Stomach (tissue), 9 donors: ENCODE data around the gene EXOC2. TPM values are rescaled to one million over a fixed set of nuclear protein-coding genes. Genes with fewer than 3 reads are reported as not detected.

Source experiments
- DNase-seq, 2 donors: peaks; one replicate each; pipeline versions ENCODE4 v3.0.0 to v3.0.0-alpha.2; 2013 to 2019
- H3K27ac ChIP-seq, 5 donors: fragments of 200-600 bp in 4 of 5; sonication (generic) in 4 of 5; one replicate each; pipeline ENCODE4 v1.5.1; 2013 to 2019; ENCODE audit warnings: mild to moderate bottlenecking in 1 of 5, moderate library complexity in 1 of 5
- H3K27me3 ChIP-seq, 3 donors: fragments of 200-600 bp; sonication (generic); one replicate each; pipeline ENCODE4 v1.5.1; 2017 to 2019; ENCODE audit warnings: mixed run types in 1 of 3
- H3K36me3 ChIP-seq, 4 donors: fragments of 200-600 bp; sonication (generic); 1 replicate in 3 of 4; 2 replicates in 1 of 4; pipeline ENCODE4 v1.5.1; 2016 to 2019
- H3K4me1 ChIP-seq, 4 donors: fragments of 200-600 bp; sonication (generic); one replicate each; pipeline ENCODE4 v1.5.1; 2016 to 2019
- H3K4me3 ChIP-seq, 4 donors: fragments of 200-600 bp; sonication (generic) in 3 of 4; one replicate each; pipeline ENCODE4 v1.5.1; 2016 to 2019; ENCODE audit warnings: mild to moderate bottlenecking in 1 of 4
- H3K9me3 ChIP-seq, 4 donors: fragments of 200-600 bp; sonication (generic); one replicate each; pipeline ENCODE4 v1.5.1; 2016 to 2019
- EP300 ChIP-seq: sonication (generic); formaldehyde crosslinking; IDR thresholded peaks from one replicate; pipeline ENCODE4 v1.6.1; 2017; ENCODE audit warnings: antibody characterized with exemption
- POLR2A ChIP-seq, 4 donors: fragments of 450-650 bp; IDR thresholded peaks; one replicate each; pipeline ENCODE4 v1.6.1; 2016; ENCODE audit warnings: antibody characterized with exemption in 4 of 4, control low read depth in 2 of 4, mild to moderate bottlenecking in 1 of 4, moderate library complexity in 1 of 4
- POLR2AphosphoS5 ChIP-seq, 3 donors: sonication (generic); formaldehyde crosslinking; IDR thresholded peaks; one replicate each; pipeline ENCODE4 v1.6.1; 2016; ENCODE audit warnings: antibody characterized with exemption in 3 of 3
- WGBS, 5 donors: extraction: QIAGEN DNeasy Blood & Tissue Kit in 3 of 5; methylation state at CpG; one replicate each; pipeline versions ENCODE4 v1.1.5 to v1.1.7; 2013 to 2018; 5-methylcytosine and 5-hydroxymethylcytosine counted together
- intact Hi-C: fragments of 100-400 bp; cut with DNase I; formaldehyde crosslinking; loops from one replicate; pipeline ENCODE4 v1.15.1; 2023; ENCODE audit warnings: low total_unique reads
- polyA plus RNA-seq, 3 donors: library from polyadenylated mRNA; stranded (reverse); fragments of 200-250 nt; gene quantifications; one replicate each; pipeline ENCODE4 v1.2.3, GENCODE V29; 2013
- total RNA-seq, 5 donors: library from RNA; depleted of rRNA; stranded (reverse); fragments of >200 nt; gene quantifications; one replicate each; pipeline versions ENCODE4 v1.1.0 to v1.2.3, GENCODE V29; 2014 to 2016
- TF ChIP-seq, protein P1 (sequence below), 7 experiments: fragments of 450-650 bp in 4 of 7; fragments of 200-600 bp in 3 of 7; sonication (generic) in 3 of 7; IDR thresholded peaks; one replicate each; pipeline ENCODE4 v1.5.1; 2016 to 2019; ENCODE audit warnings: antibody characterized with exemption in 7 of 7, control low read depth in 2 of 7, mild to moderate bottlenecking in 1 of 7
- donor health status: healthy with polysubstance abuse.
- donor health status: Bipolar disorder and iron deficiency.
- donor health status: healthy.

Gene EXOC2
- total and polyA plus RNA-seq, 8 donors = 5.3 to 39.7 (median 13.8) TPM

- WGBS, 5 donors = 74 to 91% (median 82%) methylated on average over 4 of the region's 4 CpGs
- Histone ChIP-seq H3K27ac (no peak overlapping the region), H3K9me3 (no peaks in the 10 kb centered on the region), H3K36me3 (peaks cover 0 to 30% (median 22%) of the 10 kb centered on the region in 4 donors), H3K4me3 (no peak overlapping the region), H3K4me1 (no peaks in the 10 kb centered on the region), H3K27me3 (no peaks in the 10 kb centered on the region)
- intact Hi-C loops = no loop called here
- no peak for DNase-seq
- TF ChIP-seq POLR2AphosphoS5 (IDR thresholded peaks at IDR 0.05) = no peak
- TF ChIP-seq EP300 = no peak
- TF ChIP-seq, protein P1, sequence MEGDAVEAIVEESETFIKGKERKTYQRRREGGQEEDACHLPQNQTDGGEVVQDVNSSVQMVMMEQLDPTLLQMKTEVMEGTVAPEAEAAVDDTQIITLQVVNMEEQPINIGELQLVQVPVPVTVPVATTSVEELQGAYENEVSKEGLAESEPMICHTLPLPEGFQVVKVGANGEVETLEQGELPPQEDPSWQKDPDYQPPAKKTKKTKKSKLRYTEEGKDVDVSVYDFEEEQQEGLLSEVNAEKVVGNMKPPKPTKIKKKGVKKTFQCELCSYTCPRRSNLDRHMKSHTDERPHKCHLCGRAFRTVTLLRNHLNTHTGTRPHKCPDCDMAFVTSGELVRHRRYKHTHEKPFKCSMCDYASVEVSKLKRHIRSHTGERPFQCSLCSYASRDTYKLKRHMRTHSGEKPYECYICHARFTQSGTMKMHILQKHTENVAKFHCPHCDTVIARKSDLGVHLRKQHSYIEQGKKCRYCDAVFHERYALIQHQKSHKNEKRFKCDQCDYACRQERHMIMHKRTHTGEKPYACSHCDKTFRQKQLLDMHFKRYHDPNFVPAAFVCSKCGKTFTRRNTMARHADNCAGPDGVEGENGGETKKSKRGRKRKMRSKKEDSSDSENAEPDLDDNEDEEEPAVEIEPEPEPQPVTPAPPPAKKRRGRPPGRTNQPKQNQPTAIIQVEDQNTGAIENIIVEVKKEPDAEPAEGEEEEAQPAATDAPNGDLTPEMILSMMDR (IDR thresholded peaks at IDR 0.05) = no peak
- no peak for TF ChIP-seq POLR2A (IDR thresholded peaks at IDR 0.05)
Measured at GRCh38 chr6:509676-510075, 183.3 kb downstream of the EXOC2 start.

GRCh38 chr6:508614-509013 lies 184.3 kb downstream of the EXOC2 start:
- Histone ChIP-seq H3K4me3 (no peak overlapping the region), H3K27ac (no peak overlapping the region), H3K4me1 (no peaks in the 10 kb centered on the region), H3K36me3 (peaks cover 0 to 41% (median 32%) of the 10 kb centered on the region in 4 donors), H3K9me3 (no peaks in the 10 kb centered on the region), H3K27me3 (no peaks in the 10 kb centered on the region)
- intact Hi-C loops = no loop called here
- 73 to 97% (median 93%) methylated on average over 3 of the region's 3 CpGs for WGBS, 5 donors
- DNase-seq = no peak
- TF ChIP-seq POLR2A (IDR thresholded peaks at IDR 0.05) (no peak), EP300 (no peak), POLR2AphosphoS5 (IDR thresholded peaks at IDR 0.05) (no peak)

- 84 to 95% (median 92%) methylated on average over 9 of the region's 9 CpGs for WGBS, 5 donors
- H3K27me3 ChIP-seq = no peaks in the 10 kb centered on the region
- TF ChIP-seq EP300 = no peak
- TF ChIP-seq, protein P1 (IDR thresholded peaks at IDR 0.05) = no peak
- no peak for TF ChIP-seq POLR2A (IDR thresholded peaks at IDR 0.05)
- TF ChIP-seq POLR2AphosphoS5 (IDR thresholded peaks at IDR 0.05) = no peak
- no peaks in the 10 kb centered on the region for H3K4me1 ChIP-seq
- DNase-seq = no peak
- no peak overlapping the region for H3K27ac ChIP-seq
- intact Hi-C loops = no loop called here
- peaks cover 0 to 39% (median 33%) of the 10 kb centered on the region in 4 donors for H3K36me3 ChIP-seq
- H3K9me3 ChIP-seq = no peaks in the 10 kb centered on the region
- no peak overlapping the region for H3K4me3 ChIP-seq
Measured at GRCh38 chr6:508006-508405, 184.9 kb downstream of the EXOC2 start.

GRCh38 chr6:506920-507622 lies 185.9 kb downstream of the EXOC2 start:
- no peak for DNase-seq
- 62 to 67% (median 63%) methylated on average over 1 of the region's 1 CpG for WGBS, 5 donors
- intact Hi-C loops = no loop called here
- H3K4me3 ChIP-seq = no peak overlapping the region
- no peaks in the 10 kb centered on the region for H3K9me3 ChIP-seq
- H3K36me3 ChIP-seq = peaks cover 0 to 31% (median 28%) of the 10 kb centered on the region in 4 donors
- no peak overlapping the region for H3K27ac ChIP-seq
- no peak for TF ChIP-seq POLR2A (IDR thresholded peaks at IDR 0.05)
- no peak for TF ChIP-seq POLR2AphosphoS5 (IDR thresholded peaks at IDR 0.05)
- no peak for TF ChIP-seq EP300
- TF ChIP-seq, protein P1 (IDR thresholded peaks at IDR 0.05) = no peak
- H3K27me3 ChIP-seq = no peaks in the 10 kb centered on the region
- H3K4me1 ChIP-seq = no peaks in the 10 kb centered on the region

GRCh38 chr6:506508-506907 lies 186.4 kb downstream of the EXOC2 start:
- H3K4me3 ChIP-seq = no peak overlapping the region
- H3K27ac ChIP-seq = no peak overlapping the region
- no peaks in the 10 kb centered on the region for H3K27me3 ChIP-seq
- 68 to 82% (median 79%) methylated on average over 4 of the region's 4 CpGs for WGBS, 5 donors
- H3K4me1 ChIP-seq = no peaks in the 10 kb centered on the region
- DNase-seq = no peak
- no peaks in the 10 kb centered on the region for H3K9me3 ChIP-seq
- intact Hi-C loops = no loop called here
- TF ChIP-seq POLR2A (IDR thresholded peaks at IDR 0.05) (no peak), POLR2AphosphoS5 (IDR thresholded peaks at IDR 0.05) (no peak)
- H3K36me3 ChIP-seq = peaks cover 0 to 26% (median 22%) of the 10 kb centered on the region in 4 donors
